H1 (cell line): Measurements from ENCODE around the gene TPP2. TPM values are rescaled to one million over a fixed set of nuclear protein-coding genes. Genes with fewer than 3 reads are reported as not detected.

Experiments
- CTCF ChIA-PET: fragments of 300-600 bp; sonication (Branson Sonifier 250); formaldehyde crosslinking; loops from one replicate; lab custom pipeline; 2021; ENCODE audit not compliant: partially characterized antibody; lab: Charles Lee
- POLR2A ChIA-PET: fragments of 300-600 bp; sonication (Branson Sonifier 250); formaldehyde crosslinking; loops from one replicate; lab custom pipeline; 2021; ENCODE audit warnings: inconsistent platforms; ENCODE audit not compliant: partially characterized antibody; lab: Charles Lee
- DNase-seq, 2 experiments: peaks; one replicate each; pipeline versions ENCODE4 v3.0.0 to v3.0.0-alpha.2; 2010 to 2022; ENCODE audit warnings: low spot score in 2 of 2, low read depth in 1 of 2, mixed read lengths in 1 of 2
- FAIRE-seq: peaks from 2 replicates; lab custom pipeline; 2011; peaks lifted over from hg19 to GRCh38; lab: Jason Lieb, UNC
- H2AFZ ChIP-seq: 2 replicates; pipeline ENCODE4 v1.8.1; 2012; ENCODE audit warnings: low read length, inconsistent platforms
- H2AK5ac ChIP-seq: 2 replicates; pipeline ENCODE4 v1.6.1; 2013; ENCODE audit warnings: low read depth, low read length
- H2BK120ac ChIP-seq: replicated peaks from 2 replicates; pipeline ENCODE3; 2013; ENCODE audit warnings: low read depth, low read length, inconsistent platforms
- H2BK12ac ChIP-seq: 2 replicates; pipeline ENCODE4 v1.6.1; 2013; ENCODE audit warnings: low read depth, low read length
- H2BK15ac ChIP-seq: 2 replicates; pipeline ENCODE4 v1.6.1; 2013; ENCODE audit warnings: low read length
- H2BK20ac ChIP-seq: 2 replicates; pipeline ENCODE4 v1.6.1; 2013; ENCODE audit warnings: low read length
- H2BK5ac ChIP-seq: 2 replicates; pipeline ENCODE4 v1.6.1; 2013; ENCODE audit warnings: low read depth, low read length
- H3K14ac ChIP-seq: 2 replicates; pipeline ENCODE4 v1.6.1; 2013; ENCODE audit warnings: inconsistent platforms; ENCODE audit not compliant: insufficient read length
- H3K18ac ChIP-seq: 2 replicates; pipeline ENCODE4 v1.6.1; 2013; ENCODE audit warnings: low read length; ENCODE audit errors: extremely low read depth
- H3K23ac ChIP-seq: 2 replicates; pipeline ENCODE4 v1.6.1; 2013; ENCODE audit warnings: inconsistent platforms; ENCODE audit not compliant: insufficient read length
- H3K23me2 ChIP-seq: 2 replicates; pipeline ENCODE4 v1.6.1; 2013; ENCODE audit warnings: low read depth, low read length
- H3K27ac ChIP-seq: 2 replicates; pipeline ENCODE4 v1.6.1; 2011; ENCODE audit warnings: low read depth, low read length, inconsistent platforms
- H3K27me3 ChIP-seq, 4 experiments: replicated peaks in 1 of 4; 1 replicate in 1 of 4; 2 replicates in 3 of 4; pipeline versions ENCODE4 v1.6.1 to v1.8.1; 2011 to 2013; ENCODE audit warnings: low read length in 3 of 4, mild to moderate bottlenecking in 3 of 4, inconsistent platforms in 2 of 4, mixed read lengths in 2 of 4, moderate library complexity in 1 of 4; ENCODE audit not compliant: control insufficient read depth in 3 of 4, insufficient read depth in 3 of 4; ENCODE audit errors: extremely low read depth in 1 of 4
- H3K36me3 ChIP-seq, 4 experiments: 2 replicates each; pipeline versions ENCODE4 v1.6.1 to v1.8.1; 2011 to 2013; ENCODE audit warnings: mild to moderate bottlenecking in 4 of 4, low read length in 3 of 4, moderate library complexity in 2 of 4, control low read depth in 1 of 4, inconsistent platforms in 1 of 4; ENCODE audit not compliant: insufficient read depth in 4 of 4, control insufficient read depth in 2 of 4
- H3K4ac ChIP-seq: replicated peaks from 2 replicates; pipeline ENCODE3; 2013; ENCODE audit warnings: low read length, low read depth, mixed read lengths, inconsistent platforms; ENCODE audit not compliant: insufficient read length
- H3K4me1 ChIP-seq, 4 experiments: replicated peaks in 1 of 4; 1 replicate in 1 of 4; 2 replicates in 3 of 4; pipeline versions ENCODE4 v1.6.1 to v1.8.1; 2011 to 2013; ENCODE audit warnings: low read length in 3 of 4, inconsistent platforms in 2 of 4, mixed read lengths in 1 of 4; ENCODE audit not compliant: insufficient read depth in 4 of 4, control insufficient read depth in 3 of 4
- H3K4me2 ChIP-seq, 2 experiments: 2 replicates each; pipeline versions ENCODE4 v1.6.1 to v1.8.1; 2011 to 2013; ENCODE audit warnings: low read depth in 2 of 2, low read length in 2 of 2, control low read depth in 1 of 2, inconsistent platforms in 1 of 2, mild to moderate bottlenecking in 1 of 2; ENCODE audit not compliant: insufficient read depth in 1 of 2
- H3K4me3 ChIP-seq, 4 experiments: fragments of 200-600, 300-600 bp in 1 of 4; sonication (generic), shearing (Covaris generic), sonication (Bioruptor Twin) in 1 of 4; 2 replicates each; pipeline versions ENCODE4 v1.5.1 to v1.8.1; 2011 to 2016; ENCODE audit warnings: low read length in 4 of 4, low read depth in 3 of 4, control low read depth in 2 of 4, inconsistent platforms in 2 of 4, mild to moderate bottlenecking in 2 of 4, mixed read lengths in 1 of 4, moderate library complexity in 1 of 4; ENCODE audit not compliant: insufficient read depth in 2 of 4; ENCODE audit errors: extremely low read depth in 1 of 4
- H3K56ac ChIP-seq: replicated peaks from 2 replicates; pipeline ENCODE3; 2013; ENCODE audit warnings: low read depth, mild to moderate bottlenecking, mixed read lengths, low read length, inconsistent platforms; ENCODE audit not compliant: insufficient read length
- H3K79me1 ChIP-seq: 2 replicates; pipeline ENCODE4 v1.6.1; 2013; ENCODE audit warnings: low read depth, low read length, control low read depth
- H3K79me2 ChIP-seq, 2 experiments: 2 replicates each; pipeline versions ENCODE4 v1.6.1 to v1.8.1; 2012 to 2013; ENCODE audit warnings: low read length in 2 of 2, mild to moderate bottlenecking in 2 of 2, inconsistent platforms in 1 of 2; ENCODE audit not compliant: insufficient read depth in 2 of 2, control insufficient read depth in 1 of 2
- H3K9ac ChIP-seq, 4 experiments: replicated peaks in 1 of 4; 1 replicate in 1 of 4; 2 replicates in 3 of 4; pipeline versions ENCODE4 v1.6.1 to v1.8.1; 2011 to 2013; ENCODE audit warnings: low read depth in 3 of 4, low read length in 3 of 4, control low read depth in 2 of 4, mild to moderate bottlenecking in 2 of 4, moderate library complexity in 2 of 4, inconsistent platforms in 1 of 4; ENCODE audit errors: extremely low read depth in 1 of 4
- H3K9me3 ChIP-seq, 2 experiments: 2 replicates each; pipeline versions ENCODE4 v1.6.1 to v1.8.1; 2012 to 2013; ENCODE audit warnings: mild to moderate bottlenecking in 2 of 2, moderate library complexity in 2 of 2, control low read depth in 1 of 2, inconsistent platforms in 1 of 2, low read depth in 1 of 2, low read length in 1 of 2, mixed read lengths in 1 of 2; ENCODE audit not compliant: insufficient read depth in 2 of 2
- H4K20me1 ChIP-seq, 2 experiments: replicated peaks in 1 of 2; 2 replicates each; pipeline versions ENCODE3 to v1.8.1; 2011 to 2013; ENCODE audit warnings: inconsistent platforms in 2 of 2, low read length in 2 of 2, mild to moderate bottlenecking in 1 of 2; ENCODE audit not compliant: insufficient read depth in 2 of 2, control insufficient read depth in 1 of 2
- H4K5ac ChIP-seq: 2 replicates; pipeline ENCODE4 v1.6.1; 2013; ENCODE audit warnings: low read length, low read depth, mixed read lengths, inconsistent platforms; ENCODE audit not compliant: insufficient read length
- H4K8ac ChIP-seq: 2 replicates; pipeline ENCODE4 v1.8.0; 2013; ENCODE audit warnings: mild to moderate bottlenecking, moderate library complexity, low read length, inconsistent platforms; ENCODE audit not compliant: insufficient read depth; ENCODE audit errors: extremely low read depth
- H4K91ac ChIP-seq: replicated peaks from 2 replicates; pipeline ENCODE3; 2013; ENCODE audit warnings: low read length, mixed read lengths, inconsistent platforms; ENCODE audit not compliant: insufficient read length
- SAP30 ChIP-seq: fragments of 300-600 bp; sonication (generic); IDR thresholded peaks from 2 replicates; pipeline ENCODE4 v1.7.1; 2012; ENCODE audit warnings: low read length, moderate library complexity, mild to moderate bottlenecking, inconsistent platforms; ENCODE audit not compliant: insufficient read depth, insufficient replicate concordance
- YY1 ChIP-seq: IDR thresholded peaks from 2 replicates; pipeline ENCODE4 v1.6.1; 2011; ENCODE audit warnings: low read depth, mild to moderate bottlenecking, low read length
- ZNF274 ChIP-seq: IDR thresholded peaks from 2 replicates; pipeline ENCODE4 v1.7.0; 2012; ENCODE audit warnings: low read length, borderline replicate concordance; ENCODE audit errors: extremely low read depth
- WGBS, 2 experiments: shearing (Covaris generic) in 1 of 2; methylation state at CpG; one replicate each; pipeline versions ENCODE4 v1.1.6 to v1.1.7; 2013 to 2015; ENCODE audit warnings: low lambda C conversion rate in 2 of 2, mixed read lengths in 2 of 2, inconsistent platforms in 1 of 2, low coverage in 1 of 2, missing lambda C conversion rate in 1 of 2; ENCODE audit not compliant: insufficient replicate concordance in 2 of 2, insufficient coverage in 1 of 2, insufficient read length in 1 of 2; ENCODE audit errors: extremely low coverage in 1 of 2, missing lambda C conversion rate in 1 of 2; 5-methylcytosine and 5-hydroxymethylcytosine counted together
- polyA plus RNA-seq, 7 experiments: library from polyadenylated mRNA; depleted of rRNA in 3 of 7; stranded (reverse) in 5 of 7; unstranded in 2 of 7; fragments of >200 nt in 5 of 7; fragments of 200-250 nt in 2 of 7; gene quantifications; 1 replicate in 5 of 7; 2 replicates in 1 of 7; 4 replicates in 1 of 7; pipeline versions ENCODE4 v1.2.1 to v1.2.3, GENCODE V29; 2011 to 2013; ENCODE audit warnings: missing spikeins in 2 of 7, mixed read lengths in 2 of 7
- total RNA-seq: library from RNA; stranded (reverse); fragmentation: NEBNext Ultra II Directional; extraction: Animal tissue kit (Norgen Biotek cat#: 25700); gene quantifications from 2 replicates; pipeline ENCODE4 v1.2.1, GENCODE V29; 2021
- TF ChIP-seq, protein P1 (sequence below): IDR thresholded peaks from 2 replicates; pipeline ENCODE4 v1.6.1; 2012; ENCODE audit warnings: inconsistent platforms

The TPP2 gene
- total and polyA plus RNA-seq, 2 of the 8 experiments (the other 6 are each of a cell fraction or from before 2014, with no cell fraction given), result 15.9 to 85.7 TPM

- TF ChIP-seq ZNF274 (no peak), SAP30 (no peak), YY1 (no peak)
- TF ChIP-seq, protein P1, sequence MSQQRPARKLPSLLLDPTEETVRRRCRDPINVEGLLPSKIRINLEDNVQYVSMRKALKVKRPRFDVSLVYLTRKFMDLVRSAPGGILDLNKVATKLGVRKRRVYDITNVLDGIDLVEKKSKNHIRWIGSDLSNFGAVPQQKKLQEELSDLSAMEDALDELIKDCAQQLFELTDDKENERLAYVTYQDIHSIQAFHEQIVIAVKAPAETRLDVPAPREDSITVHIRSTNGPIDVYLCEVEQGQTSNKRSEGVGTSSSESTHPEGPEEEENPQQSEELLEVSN, result no peak
- Histone ChIP-seq H2AK5ac (no peak overlapping the region), H3K18ac (no peak overlapping the region), H3K36me3 (peaks cover 9 to 89% (median 38%) of the 10 kb centered on the region in 4 experiments), H4K20me1 (no peaks in the 10 kb centered on the region), H3K9ac (no peak overlapping the region), H3K27ac (no peak overlapping the region), H3K9me3 (no peaks in the 10 kb centered on the region), H3K4me3 (no peak overlapping the region), H3K27me3 (no peaks in the 10 kb centered on the region), H2BK20ac (no peak overlapping the region), H2BK15ac (no peak overlapping the region), H3K23me2 (no peaks in the 10 kb centered on the region), H4K8ac (no peak overlapping the region), H3K79me1 (no peaks in the 10 kb centered on the region), H4K91ac (no peak overlapping the region), H2BK5ac (no peak overlapping the region), H3K4ac (no peak overlapping the region), H3K14ac (no peak overlapping the region), H4K5ac (no peak overlapping the region), H2BK120ac (no peak overlapping the region), H3K56ac (no peak overlapping the region), H3K4me2 (no peak overlapping the region), H3K79me2 (no peaks in the 10 kb centered on the region), H2AFZ (no peak overlapping the region), H3K23ac (no peak overlapping the region), H3K4me1 (no peaks in the 10 kb centered on the region), H2BK12ac (no peak overlapping the region)
- ChIA-PET POLR2A (no interaction called here), CTCF (no interaction called here)
- FAIRE-seq (no peak), DNase-seq (no peak)
- WGBS, 2 experiments, result 94% methylated on average over 1 of the region's 1 CpG; no CpG with 5 or more reads in 1 of the 2 experiments
Measured at GRCh38 chr13:102645701-102646100, 48.9 kb downstream of the TPP2 start.
